Astrocyte of the cerebellum (primary cell): ENCODE results near the gene CARD8.
"Not testable (repeated sequence)": the region's sequence is repeated elsewhere in the genome, so short reads cannot be mapped to it uniquely, and the experiment has no call there.

ENCODE experiments used
- DNase-seq: peaks from one replicate; pipeline ENCODE4 v3.0.0-alpha.2; 2011; ENCODE audit warnings: low read depth
- H3K4me3 ChIP-seq: 2 replicates; pipeline ENCODE4 v1.5.1; 2011; ENCODE audit warnings: mild to moderate bottlenecking, low read depth, low read length, moderate library complexity
- CTCF ChIP-seq: IDR thresholded peaks from 2 replicates; pipeline ENCODE4 v1.5.1; 2012; ENCODE audit warnings: low read length, low read depth, moderate library complexity, mild to moderate bottlenecking; ENCODE audit errors: missing control alignments
- in situ Hi-C: cut with HindIII; loops from 2 replicates; pipeline ENCODE4 v1.10.0; 2017; ENCODE audit warnings: low sequenced_read_pairs

The CARD8 gene

GRCh38 chr19:48248081-48248833 is 7.5 kb downstream of the CARD8 start:
- DNase-seq, result no peak
- no peak for TF ChIP-seq CTCF
- H3K4me3 ChIP-seq, result no peak overlapping the region
- in situ Hi-C loops, result no loop called here

- no peak for DNase-seq
- TF ChIP-seq CTCF, result no peak
- no peak overlapping the region for H3K4me3 ChIP-seq
- in situ Hi-C loops, result no loop called here
Measured at GRCh38 chr19:48247212-48247611, 8.5 kb downstream of the CARD8 start.

- TF ChIP-seq CTCF, result no peak
- no peak for DNase-seq
- no peak overlapping the region for H3K4me3 ChIP-seq
- in situ Hi-C loops, result no loop called here
Measured at GRCh38 chr19:48246101-48246500, 9.6 kb downstream of the CARD8 start.

- TF ChIP-seq CTCF, result no peak
- no peak overlapping the region for H3K4me3 ChIP-seq
- in situ Hi-C loops, result no loop called here
- DNase-seq, result no peak
Measured at GRCh38 chr19:48244281-48244680, 11.4 kb downstream of the CARD8 start.

GRCh38 chr19:48241771-48242170 is 13.9 kb downstream of the CARD8 start:
- DNase-seq, in situ Hi-C loops, H3K4me3 ChIP-seq: not testable (repeated sequence)

GRCh38 chr19:48239582-48240141 is 16.1 kb downstream of the CARD8 start:
- no peak overlapping the region for H3K4me3 ChIP-seq
- in situ Hi-C loops, result no loop called here
- TF ChIP-seq CTCF, result no peak
- no peak for DNase-seq

- in situ Hi-C loops, result no loop called here
- TF ChIP-seq CTCF, result no peak
- H3K4me3 ChIP-seq, result no peak overlapping the region
- DNase-seq, result no peak
Measured at GRCh38 chr19:48239120-48239519, 16.6 kb downstream of the CARD8 start.
